Measurements from ENCODE around the gene NEB. TPM values are rescaled to one million over a fixed set of nuclear protein-coding genes. Genes with fewer than 3 reads are reported as not detected.
"Not testable (repeated sequence)": the region's sequence is repeated elsewhere in the genome, so short reads cannot be mapped to it uniquely, and the experiment has no call there.

NEB gene
- total RNA-seq, 2 experiments from 2014 or later, result 0.43 to 1.2 TPM

- H3K27ac Mint-ChIP-seq; POLR2A ChIA-PET; ATAC-seq (ENCODE audit: low read depth); DNase-seq; H3K27me3 Mint-ChIP-seq; H3K9me3 Mint-ChIP-seq; H3K36me3 Mint-ChIP-seq; H3K4me1 Mint-ChIP-seq; H3K4me3 Mint-ChIP-seq: not testable (repeated sequence)
These were observed 142.4 kb downstream of the NEB start for GRCh38 chr2:151591908-151592255.

GRCh38 chr2:151591250-151591907, 142.9 kb downstream of the NEB start:
- H3K27me3 Mint-ChIP-seq; H3K4me3 Mint-ChIP-seq; ATAC-seq (ENCODE audit: low read depth); H3K4me1 Mint-ChIP-seq; H3K36me3 Mint-ChIP-seq; POLR2A ChIA-PET; DNase-seq; H3K9me3 Mint-ChIP-seq; H3K27ac Mint-ChIP-seq: not testable (repeated sequence)

- H3K27me3 Mint-ChIP-seq; ATAC-seq (ENCODE audit: low read depth); H3K4me3 Mint-ChIP-seq; DNase-seq; H3K4me1 Mint-ChIP-seq; H3K9me3 Mint-ChIP-seq; H3K36me3 Mint-ChIP-seq; H3K27ac Mint-ChIP-seq; POLR2A ChIA-PET: not testable (repeated sequence)
These were observed 153.0 kb downstream of the NEB start for GRCh38 chr2:151581300-151581699.

- ATAC-seq (ENCODE audit: low read depth); POLR2A ChIA-PET; H3K4me3 Mint-ChIP-seq; H3K9me3 Mint-ChIP-seq; H3K36me3 Mint-ChIP-seq; H3K27me3 Mint-ChIP-seq; DNase-seq; H3K27ac Mint-ChIP-seq; H3K4me1 Mint-ChIP-seq: not testable (repeated sequence)
These were observed 153.6 kb downstream of the NEB start for GRCh38 chr2:151580697-151581096.

- POLR2A ChIA-PET, result no interaction called here
- no peak overlapping the region for H3K27ac Mint-ChIP-seq
These were observed 157.2 kb downstream of the NEB start for GRCh38 chr2:151577116-151577515.

GRCh38 chr2:151576080-151576479, 158.2 kb downstream of the NEB start:
- Mint-ChIP-seq H3K4me1 (no peaks in the 10 kb centered on the region), H3K36me3 (no peaks in the 10 kb centered on the region), H3K27me3 (no peaks in the 10 kb centered on the region), H3K9me3 (no peaks in the 10 kb centered on the region), H3K27ac (no peak overlapping the region), H3K4me3 (no peak overlapping the region)
- DNase-seq (no peak), ATAC-seq (ENCODE audit: low read depth) (no peak)
- POLR2A ChIA-PET, result no interaction called here

More at GRCh38 chr2:151577116-151577515, 157.2 kb downstream of the NEB start:
- Mint-ChIP-seq H3K27me3 (no peaks in the 10 kb centered on the region), H3K4me1 (no peaks in the 10 kb centered on the region), H3K36me3 (no peaks in the 10 kb centered on the region), H3K4me3 (no peak overlapping the region), H3K9me3 (no peaks in the 10 kb centered on the region)
- DNase-seq (no peak), ATAC-seq (ENCODE audit: low read depth) (no peak)

GRCh38 chr2:151575338-151575737, 158.9 kb downstream of the NEB start:
- POLR2A ChIA-PET, result no interaction called here
- DNase-seq, result no peak
- no peaks in the 10 kb centered on the region for H3K9me3 Mint-ChIP-seq
- H3K4me3 Mint-ChIP-seq, result no peak overlapping the region
- no peak for ATAC-seq (ENCODE audit: low read depth)
- no peaks in the 10 kb centered on the region for H3K36me3 Mint-ChIP-seq
- no peaks in the 10 kb centered on the region for H3K4me1 Mint-ChIP-seq
- H3K27me3 Mint-ChIP-seq, result no peaks in the 10 kb centered on the region
- no peak overlapping the region for H3K27ac Mint-ChIP-seq

GRCh38 chr2:151570191-151570590, 164.1 kb downstream of the NEB start:
- no peaks in the 10 kb centered on the region for H3K36me3 Mint-ChIP-seq
- ATAC-seq (ENCODE audit: low read depth), result no peak
- H3K27ac Mint-ChIP-seq, result no peak overlapping the region
- no peaks in the 10 kb centered on the region for H3K4me1 Mint-ChIP-seq
- H3K4me3 Mint-ChIP-seq, result no peak overlapping the region
- DNase-seq, result no peak
- H3K9me3 Mint-ChIP-seq, result no peaks in the 10 kb centered on the region
- H3K27me3 Mint-ChIP-seq, result no peaks in the 10 kb centered on the region
- POLR2A ChIA-PET, result no interaction called here

- H3K27me3 Mint-ChIP-seq, result peaks cover under 1% of the 10 kb centered on the region
- ATAC-seq (ENCODE audit: low read depth) (no peak), DNase-seq (no peak)
- no peaks in the 10 kb centered on the region for H3K9me3 Mint-ChIP-seq
- H3K36me3 Mint-ChIP-seq, result no peaks in the 10 kb centered on the region
- no peaks in the 10 kb centered on the region for H3K4me1 Mint-ChIP-seq
- H3K27ac Mint-ChIP-seq, result no peak overlapping the region
- POLR2A ChIA-PET, result no interaction called here
- no peak overlapping the region for H3K4me3 Mint-ChIP-seq
These were observed 165.1 kb downstream of the NEB start for GRCh38 chr2:151569167-151569566.

- H3K9me3 Mint-ChIP-seq, result no peaks in the 10 kb centered on the region
- no peaks in the 10 kb centered on the region for H3K36me3 Mint-ChIP-seq
- peaks cover 2% of the 10 kb centered on the region for H3K27me3 Mint-ChIP-seq
- DNase-seq, result no peak
- no peak overlapping the region for H3K4me3 Mint-ChIP-seq
- no peaks in the 10 kb centered on the region for H3K4me1 Mint-ChIP-seq
- no peak overlapping the region for H3K27ac Mint-ChIP-seq
- no peak for ATAC-seq (ENCODE audit: low read depth)
- POLR2A ChIA-PET, result no interaction called here
These were observed 165.8 kb downstream of the NEB start for GRCh38 chr2:151568501-151568900.

GRCh38 chr2:151567006-151567405, 167.3 kb downstream of the NEB start:
- H3K4me1 Mint-ChIP-seq, result no peaks in the 10 kb centered on the region
- ATAC-seq (ENCODE audit: low read depth) (no peak), DNase-seq (no peak)
- H3K4me3 Mint-ChIP-seq, result no peak overlapping the region
- POLR2A ChIA-PET, result no interaction called here
- H3K27ac Mint-ChIP-seq, result no peak overlapping the region
- no peaks in the 10 kb centered on the region for H3K36me3 Mint-ChIP-seq
- H3K9me3 Mint-ChIP-seq, result no peaks in the 10 kb centered on the region
- H3K27me3 Mint-ChIP-seq, result peaks cover 2% of the 10 kb centered on the region

- no peak for DNase-seq
- ATAC-seq (ENCODE audit: low read depth), result no peak
- no peaks in the 10 kb centered on the region for H3K4me1 Mint-ChIP-seq
- POLR2A ChIA-PET, result no interaction called here
- H3K27ac Mint-ChIP-seq, result no peak overlapping the region
- no peak overlapping the region for H3K4me3 Mint-ChIP-seq
- no peaks in the 10 kb centered on the region for H3K36me3 Mint-ChIP-seq
- peaks cover 2% of the 10 kb centered on the region for H3K9me3 Mint-ChIP-seq
- peaks cover 6% of the 10 kb centered on the region for H3K27me3 Mint-ChIP-seq
These were observed 171.9 kb downstream of the NEB start for GRCh38 chr2:151562398-151562797.

GRCh38 chr2:151560289-151560688, 174.0 kb downstream of the NEB start:
- H3K36me3 Mint-ChIP-seq, result no peaks in the 10 kb centered on the region
- H3K4me3 Mint-ChIP-seq, result no peak overlapping the region

GRCh38 chr2:151559431-151559830, 174.8 kb downstream of the NEB start:
- H3K27me3 Mint-ChIP-seq; H3K9me3 Mint-ChIP-seq; H3K27ac Mint-ChIP-seq; POLR2A ChIA-PET; H3K36me3 Mint-ChIP-seq; H3K4me3 Mint-ChIP-seq; DNase-seq; H3K4me1 Mint-ChIP-seq; ATAC-seq (ENCODE audit: low read depth): not testable (repeated sequence)

More at GRCh38 chr2:151560289-151560688, 174.0 kb downstream of the NEB start:
- peaks cover 2% of the 10 kb centered on the region for H3K9me3 Mint-ChIP-seq
- H3K4me1 Mint-ChIP-seq, result no peaks in the 10 kb centered on the region
- POLR2A ChIA-PET, result no interaction called here
- ATAC-seq (ENCODE audit: low read depth), result no peak
- peaks cover 8% of the 10 kb centered on the region for H3K27me3 Mint-ChIP-seq
- H3K27ac Mint-ChIP-seq, result no peak overlapping the region
- no peak for DNase-seq

- POLR2A ChIA-PET; H3K27ac Mint-ChIP-seq; H3K27me3 Mint-ChIP-seq; ATAC-seq (ENCODE audit: low read depth); H3K4me1 Mint-ChIP-seq; DNase-seq; H3K4me3 Mint-ChIP-seq; H3K9me3 Mint-ChIP-seq; H3K36me3 Mint-ChIP-seq: not testable (repeated sequence)
These were observed 176.4 kb downstream of the NEB start for GRCh38 chr2:151557883-151558282.

Measured in activated naive CD8-positive, alpha-beta T cell treated with anti-CD3 and anti-CD28 coated beads, Interleukin-2, amount 10 ng/mL, durations not matched to agents 7 days and 5 days (primary cell).